HepG2 (cell line): ENCODE measurements around the gene CFAP221. TPM values are rescaled to one million over a fixed set of nuclear protein-coding genes. Genes with fewer than 3 reads are reported as not detected.

ENCODE experiments used
- ATAC-seq: fragments of 200-7000 bp; cut with Tn5 transposase; 3 replicates; pipeline ENCODE4 v1.9.1; 2020; ENCODE audit warnings: mild to moderate bottlenecking, moderate library complexity
- BruUV-seq: library from RNA; stranded (reverse); fragments of 400-500 nt; replicated peaks from 2 replicates; lab custom pipeline; 2021; lab: Mats Ljungman, UMichigan
- CTCF ChIA-PET: fragments of 300-600 bp; formaldehyde crosslinking; extraction: SDS; loops from one replicate; lab custom pipeline; 2021; ENCODE audit warnings: low total read pairs, inconsistent platforms, low intra/inter-chr PET ratio; lab: Yijun Ruan, JAX
- POLR2A ChIA-PET: fragments of 350-600 bp; sonication (Branson Sonifier 250); formaldehyde crosslinking; loops from one replicate; lab custom pipeline; 2020; ENCODE audit warnings: antibody characterized with exemption, inconsistent platforms; lab: Yijun Ruan, JAX
- DNase-seq: peaks from one replicate; pipeline ENCODE4 v3.0.0-alpha.2; 2015; ENCODE audit warnings: low spot score
- FAIRE-seq: peaks from 3 replicates; lab custom pipeline; 2011; peaks lifted over from hg19 to GRCh38; lab: Jason Lieb, UNC
- H2AFZ ChIP-seq: one replicate; pipeline ENCODE4 v1.6.1; 2011; ENCODE audit warnings: low read length, inconsistent platforms
- H3K27ac ChIP-seq: fragments of 300-600 bp; 3 replicates; pipeline ENCODE4 v1.8.0; 2011; ENCODE audit warnings: mixed run types, mild to moderate bottlenecking, mixed read lengths, low read length, inconsistent platforms; ENCODE audit not compliant: insufficient read depth; ENCODE audit errors: extremely low read length
- H3K27me3 ChIP-seq, 2 experiments: fragments of 200-600 bp in 1 of 2; 2 replicates in 1 of 2; 3 replicates in 1 of 2; pipeline versions ENCODE4 v1.6.0 to v1.8.0; 2011; ENCODE audit warnings: low read length in 2 of 2, mild to moderate bottlenecking in 2 of 2, moderate library complexity in 2 of 2, inconsistent platforms in 1 of 2; ENCODE audit not compliant: insufficient read depth in 2 of 2, control insufficient read depth in 1 of 2
- H3K36me3 ChIP-seq, 2 experiments: fragments of 200-600 bp in 1 of 2; replicated peaks in 1 of 2; 2 replicates in 1 of 2; 3 replicates in 1 of 2; pipeline versions ENCODE4 v1.5.1 to v1.8.0; 2011; ENCODE audit warnings: low read length in 2 of 2, inconsistent platforms in 1 of 2; ENCODE audit not compliant: insufficient read depth in 2 of 2, control insufficient read depth in 1 of 2
- H3K4me1 ChIP-seq: 2 replicates; pipeline ENCODE4 v1.5.1; 2012; ENCODE audit warnings: low read length, inconsistent platforms; ENCODE audit not compliant: insufficient read depth
- H3K4me2 ChIP-seq: 2 replicates; pipeline ENCODE4 v1.6.0; 2011; ENCODE audit warnings: low read depth, low read length, inconsistent platforms
- H3K4me3 ChIP-seq, 3 experiments: fragments of 200-600 bp in 1 of 3; sonication (generic), shearing (Covaris generic) in 1 of 3; replicated peaks in 1 of 3; 2 replicates each; pipeline ENCODE4 v1.5.1; 2011 to 2016; ENCODE audit warnings: low read length in 3 of 3, inconsistent platforms in 2 of 3, low read depth in 2 of 3, mild to moderate bottlenecking in 2 of 3, control low read depth in 1 of 3, mixed read lengths in 1 of 3; ENCODE audit not compliant: insufficient read depth in 1 of 3
- H3K79me2 ChIP-seq: one replicate; pipeline ENCODE4 v1.6.1; 2011; ENCODE audit warnings: low read length, inconsistent platforms; ENCODE audit not compliant: insufficient read depth
- H3K9ac ChIP-seq: 2 replicates; pipeline ENCODE4 v1.6.0; 2011; ENCODE audit warnings: mild to moderate bottlenecking, low read depth, low read length, inconsistent platforms; ENCODE audit not compliant: insufficient read depth
- H3K9me3 ChIP-seq: 2 replicates; pipeline ENCODE4 v1.5.1; 2012; ENCODE audit warnings: mild to moderate bottlenecking, low read length
- H4K20me1 ChIP-seq: 2 replicates; pipeline ENCODE4 v1.6.0; 2011; ENCODE audit warnings: inconsistent platforms, mild to moderate bottlenecking, low read length, moderate library complexity; ENCODE audit not compliant: insufficient read depth
- ZNF256 ChIP-seq: sonication (generic); formaldehyde crosslinking; conservative IDR thresholded peaks from 2 replicates; pipeline ENCODE4 v1.4.0; 2020; ENCODE audit warnings: missing genetic modification reagents
- ZNF292 ChIP-seq: sonication (generic); formaldehyde crosslinking; IDR thresholded peaks from 2 replicates; pipeline ENCODE4 v1.8.1; 2022; ENCODE audit warnings: mild to moderate bottlenecking, low read depth, missing genetic modification reagents, borderline replicate concordance
- ZNF691 ChIP-seq: sonication (generic); formaldehyde crosslinking; IDR thresholded peaks from 2 replicates; pipeline ENCODE4 v1.4.0; 2020; ENCODE audit warnings: missing genetic modification reagents, low read depth, mild to moderate bottlenecking, borderline replicate concordance
- ZNF777 ChIP-seq: sonication (generic); formaldehyde crosslinking; IDR thresholded peaks from 2 replicates; pipeline ENCODE4 v1.4.0; 2020; ENCODE audit warnings: missing genetic modification reagents
- WGBS: methylation state at CpG from one replicate; pipeline ENCODE4 v1.1.6; 2017; ENCODE audit warnings: low lambda C conversion rate; 5-methylcytosine and 5-hydroxymethylcytosine counted together
- in situ Hi-C: cut with HindIII; loops from 2 replicates; pipeline ENCODE4 v1.10.0; 2017; ENCODE audit warnings: low pct_unique_long_range_greater_than_20kb; ENCODE audit not compliant: extremely low pct_ligation_motif_present
- intact Hi-C: fragments of 100-400 bp; cut with micrococcal nuclease; formaldehyde crosslinking; loops from one replicate; pipeline ENCODE4 v1.10.0; 2022; ENCODE audit not compliant: unreplicated experiment
- polyA plus RNA-seq, 8 experiments: library from polyadenylated mRNA; depleted of rRNA in 3 of 8; stranded (reverse) in 7 of 8; unstranded in 1 of 8; fragments of >200 nt; fragmentation: Illumina TruSeq in 4 of 8; extraction: Trizol in 4 of 8; gene quantifications; 2 replicates each; pipeline versions ENCODE4 v1.2.1 to v1.2.3, GENCODE V29; 2011 to 2016; ENCODE audit warnings: low read depth in 4 of 8, missing spikeins in 1 of 8, mixed read lengths in 1 of 8; ENCODE audit not compliant: insufficient read depth in 1 of 8
- total RNA-seq, 5 experiments: library from RNA; depleted of rRNA; stranded (reverse); fragments of >200 nt; fragmentation: Illumina TruSeq; extraction: Trizol; gene quantifications; 2 replicates each; pipeline ENCODE4 v1.2.3, GENCODE V29; 2016; ENCODE audit warnings: low read depth in 1 of 5

Gene CFAP221
- total and polyA plus RNA-seq, 2 of the 13 experiments (the other 11 are each of a cell fraction or from before 2014, with no cell fraction given): not detected

- intact Hi-C loops: no loop called here
- CTCF ChIA-PET: no interaction called here
- Histone ChIP-seq H3K27me3 (peaks cover 6 to 63% of the 10 kb centered on the region in 2 experiments; a peak in 4 of 5 replicates), H3K79me2 (no peaks in the 10 kb centered on the region), H3K4me3 (no peak overlapping the region), H3K27ac (no peak overlapping the region), H3K36me3 (no peaks in the 10 kb centered on the region), H4K20me1 (no peaks in the 10 kb centered on the region)
- DNase-seq: no peak
- BruUV-seq: no TSS peak
- TF ChIP-seq ZNF256: no peak
- TF ChIP-seq, all 625 proteins: peak for 0
- no peaks in the 10 kb centered on the region for H3K9me3 ChIP-seq
- 29% methylated on average over 21 of the region's 21 CpGs for WGBS
- ATAC-seq (no peak), FAIRE-seq (no peak)
- no peaks in the 10 kb centered on the region for H3K4me1 ChIP-seq
- H3K9ac ChIP-seq: no peak overlapping the region
- POLR2A ChIA-PET: no interaction called here
- no peak overlapping the region for H3K4me2 ChIP-seq
- in situ Hi-C loops: no loop called here
- no peak overlapping the region for H2AFZ ChIP-seq
Measured at GRCh38 chr2:119523383-119523951, 20.8 kb upstream of the CFAP221 start.

GRCh38 chr2:119523952-119524694 lies 20.1 kb upstream of the CFAP221 start, which contains the start of gene SCTR:
SCTR (minus strand) TSS chr2:119524483; CDS start chr2:119524226, 257 bp downstream.
- intact Hi-C loops (no loop called here), in situ Hi-C loops (no loop called here)
- H3K4me1 ChIP-seq: 0 out of 2 replicates have a peak, but pooled peaks cover under 1% of the 10 kb centered on the region
- no peak for DNase-seq
- CTCF ChIA-PET: no interaction called here
- no peak within 1 kb of the TSS for H3K27ac ChIP-seq
- no TSS peak for BruUV-seq
- H3K9ac ChIP-seq: no peak within 1 kb of the TSS
- no peak within 1 kb of the TSS for H3K4me2 ChIP-seq
- 19% methylated on average over 37 of the region's 74 CpGs for WGBS
- H3K27me3 ChIP-seq: peaks cover 6 to 66% of the 10 kb centered on the region in 2 experiments; a peak in 4 of 5 replicates
- no peaks in the 10 kb centered on the region for H3K36me3 ChIP-seq
- ATAC-seq: peak; percentile 66
- TF ChIP-seq ZNF777 (CRISPR knock-in tag): peak; percentile 35; the same call in 1 of the 2 replicates
- no peak for TF ChIP-seq ZNF292
- peak; percentile 64; the same call in 1 of the 2 replicates for TF ChIP-seq ZNF691
- no peak for FAIRE-seq
- no peaks in the 10 kb centered on the region for H4K20me1 ChIP-seq
- POLR2A ChIA-PET: no interaction called here
- H3K4me3 ChIP-seq: no peak within 1 kb of the TSS; a peak in 1 of 6 replicates
- no peaks in the 10 kb centered on the region for H3K9me3 ChIP-seq
- H3K79me2 ChIP-seq: no peaks in the 10 kb centered on the region
- H2AFZ ChIP-seq: no peak within 1 kb of the TSS
